Tibial nerve (tissue), 4 donors: Measurements from ENCODE around the gene CASTOR1.

Experiments used
- CTCF ChIP-seq, 5 experiments: fragments of 200-600 bp in 3 of 5; fragments of 450-650 bp in 2 of 5; sonication (generic) in 3 of 5; IDR thresholded peaks; one replicate each; pipeline ENCODE4 v1.5.1; 2016 to 2019; ENCODE audit warnings: antibody characterized with exemption in 5 of 5, mild to moderate bottlenecking in 3 of 5, moderate library complexity in 2 of 5
- EP300 ChIP-seq, 2 donors: sonication (generic); formaldehyde crosslinking; IDR thresholded peaks; one replicate each; pipeline ENCODE4 v1.6.1; 2017; ENCODE audit warnings: antibody characterized with exemption in 2 of 2, mild to moderate bottlenecking in 1 of 2
- POLR2A ChIP-seq, 2 donors: fragments of 450-650 bp; IDR thresholded peaks; one replicate each; pipeline ENCODE4 v1.6.1; 2017; ENCODE audit warnings: antibody characterized with exemption in 2 of 2, mild to moderate bottlenecking in 2 of 2, moderate library complexity in 2 of 2

- TF ChIP-seq POLR2A (IDR thresholded peaks at IDR 0.05) (no peak), CTCF (IDR thresholded peaks at IDR 0.05) (no peak), EP300 (IDR thresholded peaks at IDR 0.05) (no peak)
Observed at GRCh38 chr22:30284666-30285065, 4.6 kb downstream of the CASTOR1 start.
